B cell (primary cell): ENCODE data around the gene CAPZB. TPM values are rescaled to one million over a fixed set of nuclear protein-coding genes. Genes with fewer than 3 reads are reported as not detected.
A peak's percentile ranks its signal among the peaks of the same experiment; 100 is the strongest.

Source experiments
- ATAC-seq: fragments of 200-7000 bp; cut with Tn5 transposase; one replicate; pipeline ENCODE4 v1.10.0; 2021; ENCODE audit warnings: low read depth, mild to moderate bottlenecking, moderate number of reproducible peaks, moderate library complexity
- CTCF ChIA-PET: fragments of 350-600 bp; sonication (Branson Sonifier 250); formaldehyde crosslinking; loops from one replicate; lab custom pipeline; 2021; ENCODE audit warnings: antibody characterized with exemption, inconsistent platforms; lab: Charles Lee
- POLR2A ChIA-PET: fragments of 350-600 bp; sonication (Branson Sonifier 250); formaldehyde crosslinking; loops from one replicate; lab custom pipeline; 2021; ENCODE audit warnings: antibody characterized with exemption; lab: Charles Lee
- DNase-seq: peaks from one replicate; pipeline ENCODE4 v3.0.0; 2013
- H2AFZ ChIP-seq: 2 replicates; pipeline ENCODE4 v1.6.1; 2012; ENCODE audit warnings: mild to moderate bottlenecking, low read depth, low read length; ENCODE audit not compliant: insufficient read depth, poor library complexity, severe bottlenecking
- H3K27ac ChIP-seq, 2 donors: 1 replicate in 1 of 2; 2 replicates in 1 of 2; pipeline ENCODE4 v1.5.1; 2012 to 2013; ENCODE audit warnings: low read length in 2 of 2, mild to moderate bottlenecking in 2 of 2, moderate library complexity in 1 of 2
- H3K27me3 ChIP-seq, 4 experiments: fragments of 200-600 bp in 1 of 4; sonication (generic) in 1 of 4; replicated peaks in 1 of 4; 1 replicate in 2 of 4; 2 replicates in 2 of 4; pipeline versions ENCODE4 v1.6.1 to v1.7.0; 2013 to 2016; ENCODE audit warnings: low read length in 3 of 4, mild to moderate bottlenecking in 2 of 4, mixed read lengths in 1 of 4, moderate library complexity in 1 of 4; ENCODE audit not compliant: insufficient read depth in 4 of 4, control insufficient read depth in 3 of 4; ENCODE audit errors: control extremely low read depth in 1 of 4
- H3K36me3 ChIP-seq, 2 experiments: replicated peaks in 1 of 2; 1 replicate in 1 of 2; 2 replicates in 1 of 2; pipeline versions ENCODE4 v1.6.1 to v1.7.1; 2013; ENCODE audit warnings: low read length in 1 of 2; ENCODE audit not compliant: insufficient read depth in 2 of 2, control insufficient read depth in 1 of 2; ENCODE audit errors: control extremely low read depth in 1 of 2, extremely low read depth in 1 of 2
- H3K4me1 ChIP-seq, 2 donors: fragments of 200-600 bp in 1 of 2; sonication (generic) in 1 of 2; 1 replicate in 1 of 2; 2 replicates in 1 of 2; pipeline versions ENCODE4 v1.5.1 to v1.6.1; 2013 to 2017; ENCODE audit warnings: low read length in 2 of 2; ENCODE audit not compliant: control insufficient read depth in 2 of 2, insufficient read depth in 2 of 2
- H3K4me2 ChIP-seq: replicated peaks from 2 replicates; pipeline ENCODE3; 2012; ENCODE audit warnings: mild to moderate bottlenecking, low read depth, low read length; ENCODE audit not compliant: poor library complexity, severe bottlenecking
- H3K4me3 ChIP-seq, 5 experiments: fragments of 200-600 bp in 1 of 5; sonication (generic) in 1 of 5; 1 replicate in 3 of 5; 2 replicates in 2 of 5; pipeline versions ENCODE4 v1.5.1 to v1.7.0; 2011 to 2016; ENCODE audit warnings: low read length in 4 of 5, mild to moderate bottlenecking in 4 of 5, low read depth in 2 of 5, control low read depth in 1 of 5, moderate library complexity in 1 of 5; ENCODE audit not compliant: insufficient read depth in 1 of 5; ENCODE audit errors: control extremely low read depth in 1 of 5, extremely low read depth in 1 of 5
- H3K79me2 ChIP-seq: fragments of 200-600 bp; sonication (generic); one replicate; pipeline ENCODE4 v1.6.0; 2016; ENCODE audit warnings: low read length; ENCODE audit not compliant: control insufficient read depth, insufficient read depth
- H3K9ac ChIP-seq: fragments of 200-600 bp; sonication (generic); 2 replicates; pipeline ENCODE4 v1.6.1; 2017; ENCODE audit warnings: mild to moderate bottlenecking, low read length, moderate library complexity
- H3K9me3 ChIP-seq, 3 donors: one replicate each; pipeline versions ENCODE4 v1.6.1 to v1.7.1; 2013; ENCODE audit warnings: low read length in 2 of 3; ENCODE audit not compliant: control insufficient read depth in 2 of 3, insufficient read depth in 1 of 3; ENCODE audit errors: control extremely low read depth in 1 of 3
- H4K20me1 ChIP-seq: 2 replicates; pipeline ENCODE4 v1.6.0; 2012; ENCODE audit warnings: mild to moderate bottlenecking, low read length; ENCODE audit not compliant: insufficient read depth, control insufficient read depth, poor library complexity, severe bottlenecking
- H3K27ac Mint-ChIP-seq: one replicate; pipeline ENCODE4 v1.8.0; 2021; ENCODE audit warnings: mixed read lengths
- H3K27me3 Mint-ChIP-seq: one replicate; pipeline ENCODE4 v1.8.0; 2021; ENCODE audit warnings: mixed read lengths
- H3K4me1 Mint-ChIP-seq: one replicate; pipeline ENCODE4 v1.8.0; 2021; ENCODE audit warnings: mixed read lengths
- H3K4me3 Mint-ChIP-seq: one replicate; pipeline ENCODE4 v1.8.0; 2021; ENCODE audit warnings: mixed read lengths
- H3K9me3 Mint-ChIP-seq: one replicate; pipeline ENCODE4 v1.8.0; 2022; ENCODE audit warnings: mixed read lengths; ENCODE audit not compliant: insufficient read depth
- EZH2 ChIP-seq: IDR thresholded peaks from 2 replicates; pipeline ENCODE4 v1.6.1; 2012; ENCODE audit warnings: borderline replicate concordance, low read depth, mild to moderate bottlenecking, moderate library complexity, low read length; ENCODE audit not compliant: insufficient read depth, poor library complexity, severe bottlenecking
- WGBS: methylation state at CpG from one replicate; pipeline ENCODE4 v1.1.5; 2013; ENCODE audit warnings: missing lambda C conversion rate; ENCODE audit not compliant: insufficient coverage; 5-methylcytosine and 5-hydroxymethylcytosine counted together
- intact Hi-C: fragments of 100-400 bp; cut with micrococcal nuclease; formaldehyde crosslinking; loops from one replicate; pipeline ENCODE4 v1.10.0; 2022
- polyA plus RNA-seq: library from polyadenylated mRNA; depleted of rRNA; stranded (reverse); fragments of >200 nt; gene quantifications from 2 replicates; pipeline ENCODE4 v1.2.3, GENCODE V29; 2012
- total RNA-seq, 2 donors: library from RNA; stranded (reverse); fragments of 120-200 nt in 1 of 2; gene quantifications; 1 replicate in 1 of 2; 2 replicates in 1 of 2; pipeline versions ENCODE4 v1.2.3 to v1.2.4, GENCODE V29; 2013 to 2022
- TF ChIP-seq, protein P1 (sequence below): fragments of 200-600 bp; IDR thresholded peaks from one replicate; pipeline ENCODE4 v1.8.0; 2022; ENCODE audit warnings: antibody characterized with exemption, mild to moderate bottlenecking

The CAPZB gene
- total and polyA plus RNA-seq, 2 donors (not counting 1 experiment from before 2014, with no cell fraction given), result 126 to 193 TPM

DNA sequence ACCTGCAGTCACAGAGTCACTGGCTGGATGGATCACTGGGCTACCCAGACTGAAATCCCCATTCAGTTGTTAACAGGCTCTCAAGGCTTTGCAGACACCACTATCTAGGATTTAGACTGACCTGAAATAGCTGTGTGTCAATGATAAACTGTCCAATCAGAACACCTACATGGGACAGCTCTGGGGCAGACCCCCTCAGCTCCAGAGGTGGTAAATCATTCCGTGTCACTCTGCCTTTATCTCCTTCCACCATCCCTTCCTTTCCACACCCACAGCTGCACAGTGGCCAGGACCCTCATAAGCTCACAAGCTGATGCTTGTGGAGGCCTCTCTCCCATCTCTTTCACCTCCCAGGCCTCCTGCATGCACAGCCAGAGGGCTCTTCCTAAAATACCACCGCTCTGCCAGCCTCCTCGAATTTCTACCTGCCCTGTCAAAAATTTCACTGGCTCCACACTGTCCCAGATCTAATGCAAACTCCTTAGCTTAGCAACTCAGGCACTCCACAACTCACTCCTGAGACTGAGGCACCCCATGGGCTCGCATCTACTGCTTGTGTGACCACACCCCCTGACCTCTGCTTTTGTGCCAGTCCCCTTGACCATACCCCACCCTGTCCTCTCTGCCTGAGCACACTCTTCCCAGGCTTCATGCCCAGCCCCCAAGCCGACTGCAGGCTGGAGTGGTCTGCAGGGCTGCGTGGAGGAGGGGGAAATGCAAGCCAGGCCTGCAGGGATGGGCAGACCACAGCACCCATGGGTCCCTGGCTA is 5.8 kb downstream of the CAPZB start:
- POLR2A ChIA-PET, result interaction anchor here (1.3 kb wide), 1 partner anchor 11 kb away, joined by 5 read pairs; no protein-coding TSS in a partner anchor
- WGBS, result 47% methylated on average over 5 of the region's 6 CpGs
- TF ChIP-seq EZH2, result no peak
- TF ChIP-seq, protein P1, sequence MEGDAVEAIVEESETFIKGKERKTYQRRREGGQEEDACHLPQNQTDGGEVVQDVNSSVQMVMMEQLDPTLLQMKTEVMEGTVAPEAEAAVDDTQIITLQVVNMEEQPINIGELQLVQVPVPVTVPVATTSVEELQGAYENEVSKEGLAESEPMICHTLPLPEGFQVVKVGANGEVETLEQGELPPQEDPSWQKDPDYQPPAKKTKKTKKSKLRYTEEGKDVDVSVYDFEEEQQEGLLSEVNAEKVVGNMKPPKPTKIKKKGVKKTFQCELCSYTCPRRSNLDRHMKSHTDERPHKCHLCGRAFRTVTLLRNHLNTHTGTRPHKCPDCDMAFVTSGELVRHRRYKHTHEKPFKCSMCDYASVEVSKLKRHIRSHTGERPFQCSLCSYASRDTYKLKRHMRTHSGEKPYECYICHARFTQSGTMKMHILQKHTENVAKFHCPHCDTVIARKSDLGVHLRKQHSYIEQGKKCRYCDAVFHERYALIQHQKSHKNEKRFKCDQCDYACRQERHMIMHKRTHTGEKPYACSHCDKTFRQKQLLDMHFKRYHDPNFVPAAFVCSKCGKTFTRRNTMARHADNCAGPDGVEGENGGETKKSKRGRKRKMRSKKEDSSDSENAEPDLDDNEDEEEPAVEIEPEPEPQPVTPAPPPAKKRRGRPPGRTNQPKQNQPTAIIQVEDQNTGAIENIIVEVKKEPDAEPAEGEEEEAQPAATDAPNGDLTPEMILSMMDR, result no peak
- Histone ChIP-seq H4K20me1 (peaks cover 98% of the 10 kb centered on the region), H3K79me2 (peaks cover 100% of the 10 kb centered on the region), H3K27me3 (no peaks in the 10 kb centered on the region), H2AFZ (no peak overlapping the region), H3K36me3 (peaks cover 0 to 62% of the 10 kb centered on the region in 2 experiments), H3K27ac (peak overlapping the region in 1 of 2 donors; percentile 95), H3K4me1 (peaks cover 93 to 99% of the 10 kb centered on the region in 2 donors), H3K9ac (no peak overlapping the region), H3K4me2 (no peak overlapping the region), H3K9me3 (no peaks in the 10 kb centered on the region), H3K4me3 (no peak overlapping the region)
- intact Hi-C loops, result loop anchor here (5.0 kb wide), 1 partner anchor 167 kb away; the partner anchor contains the start of genes AKR7A2 and SLC66A1
- Mint-ChIP-seq H3K9me3 (no peaks in the 10 kb centered on the region), H3K4me1 (peaks cover 93% of the 10 kb centered on the region), H3K27me3 (no peaks in the 10 kb centered on the region), H3K4me3 (peak overlapping the region; percentile 46), H3K27ac (peak overlapping the region; percentile 94)
- CTCF ChIA-PET, result interaction anchor here (0.9 to 1.8 kb wide), 3 partner anchors 34 to 182 kb away, joined by 3 to 5 read pairs (median 4); no protein-coding TSS in a partner anchor
- ATAC-seq (no peak), DNase-seq (no peak)

DNA sequence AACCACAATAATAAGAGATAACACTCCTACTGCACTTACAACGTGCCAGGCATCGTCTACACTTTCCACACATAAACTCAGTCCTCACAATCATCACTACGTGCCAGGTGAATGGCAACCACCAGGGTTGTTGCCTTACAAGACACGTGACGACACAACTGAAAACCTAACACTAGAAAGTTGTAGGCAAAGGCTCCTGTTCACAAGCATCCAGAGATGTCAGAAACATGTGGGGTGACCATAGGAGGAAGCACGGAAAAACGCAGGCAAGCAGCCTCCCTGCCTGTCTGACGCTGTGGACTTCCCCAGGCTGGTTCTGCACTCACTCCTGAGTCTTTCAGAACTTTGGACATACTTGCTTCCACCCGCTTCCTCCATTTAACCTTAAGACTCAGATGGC is 7.0 kb downstream of the CAPZB start:
- Mint-ChIP-seq H3K9me3 (no peaks in the 10 kb centered on the region), H3K27ac (peak overlapping the region; percentile 94), H3K4me3 (peak overlapping the region; percentile 75), H3K4me1 (peaks cover 92% of the 10 kb centered on the region), H3K27me3 (no peaks in the 10 kb centered on the region)
- Histone ChIP-seq H3K36me3 (peaks cover 0 to 67% of the 10 kb centered on the region in 2 experiments), H3K4me2 (peak overlapping the region; percentile 79), H4K20me1 (peaks cover 98% of the 10 kb centered on the region), H3K4me1 (peaks cover 85 to 95% of the 10 kb centered on the region in 2 donors), H3K4me3 (peak overlapping the region in 1 of 5 experiments; percentile 57), H3K79me2 (peaks cover 100% of the 10 kb centered on the region), H3K9ac (peak overlapping the region; percentile 65), H3K27ac (peak overlapping the region; percentile 78 to 95), H2AFZ (no peak overlapping the region), H3K27me3 (no peaks in the 10 kb centered on the region), H3K9me3 (no peaks in the 10 kb centered on the region)
- CTCF ChIA-PET, result interaction anchor here (0.9 to 2.4 kb wide), 7 partner anchors 9 to 118 kb away, joined by 3 to 17 read pairs (median 3); a partner anchor contains a TSS
- DNase-seq (no peak), ATAC-seq (no peak)
- no peak for TF ChIP-seq EZH2
- TF ChIP-seq, protein P1, result no peak
- 50% methylated on average over 8 of the region's 9 CpGs for WGBS
- POLR2A ChIA-PET, result interaction anchor here (2.1 kb wide), 1 partner anchor 10 kb away, joined by 19 read pairs; no protein-coding TSS in a partner anchor
- intact Hi-C loops, result loop anchor here (5.0 kb wide), 1 partner anchor 166 kb away; the partner anchor contains the start of genes AKR7A2 and SLC66A1
